UCSD-AML1 (cell line): ENCODE data around the gene UNC5C.

ENCODE experiments used
- DNase-seq: peaks from one replicate; lab custom pipeline; 2025; ENCODE audit not compliant: unreplicated experiment; lab: John Stamatoyannopoulos, UW

The UNC5C gene

DNA sequence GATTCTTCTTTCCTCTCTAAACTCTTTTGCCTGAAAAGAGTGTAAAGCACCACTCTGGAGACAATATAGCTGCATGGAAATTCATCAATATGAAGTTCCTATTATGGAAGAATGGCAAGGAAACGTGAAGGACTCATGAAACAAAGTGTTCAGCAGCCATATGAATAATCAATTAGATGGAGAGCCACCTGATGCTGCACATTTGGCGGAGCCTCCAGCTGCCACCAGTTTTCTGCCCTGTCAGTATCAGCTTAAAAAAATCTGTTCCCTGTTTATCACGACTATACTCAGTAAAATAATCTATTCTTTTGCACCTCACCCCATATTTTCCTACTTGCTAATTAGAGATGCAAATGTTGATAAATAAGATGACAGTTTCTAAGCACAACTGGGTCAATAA is 276.0 kb downstream of the UNC5C start:
- no peak for DNase-seq

DNA sequence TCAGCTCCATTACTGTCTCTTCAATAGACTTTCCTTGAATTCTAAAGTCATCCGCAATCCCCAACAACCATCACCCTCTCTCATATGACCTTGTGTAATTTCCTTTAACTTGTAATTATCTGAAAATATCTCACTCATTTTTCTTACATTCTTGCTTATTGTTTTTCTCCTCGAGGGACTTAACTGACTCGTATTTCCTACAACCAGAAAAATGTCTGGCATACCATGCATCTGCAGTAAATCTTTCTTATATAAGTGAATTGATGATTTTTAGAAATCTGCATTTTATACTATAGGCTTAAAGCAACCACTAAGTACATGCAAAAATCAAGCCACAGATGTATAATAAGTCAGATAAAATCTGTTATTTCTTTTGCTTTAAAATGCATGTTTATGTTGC is 276.7 kb downstream of the UNC5C start:
- no peak for DNase-seq

DNA sequence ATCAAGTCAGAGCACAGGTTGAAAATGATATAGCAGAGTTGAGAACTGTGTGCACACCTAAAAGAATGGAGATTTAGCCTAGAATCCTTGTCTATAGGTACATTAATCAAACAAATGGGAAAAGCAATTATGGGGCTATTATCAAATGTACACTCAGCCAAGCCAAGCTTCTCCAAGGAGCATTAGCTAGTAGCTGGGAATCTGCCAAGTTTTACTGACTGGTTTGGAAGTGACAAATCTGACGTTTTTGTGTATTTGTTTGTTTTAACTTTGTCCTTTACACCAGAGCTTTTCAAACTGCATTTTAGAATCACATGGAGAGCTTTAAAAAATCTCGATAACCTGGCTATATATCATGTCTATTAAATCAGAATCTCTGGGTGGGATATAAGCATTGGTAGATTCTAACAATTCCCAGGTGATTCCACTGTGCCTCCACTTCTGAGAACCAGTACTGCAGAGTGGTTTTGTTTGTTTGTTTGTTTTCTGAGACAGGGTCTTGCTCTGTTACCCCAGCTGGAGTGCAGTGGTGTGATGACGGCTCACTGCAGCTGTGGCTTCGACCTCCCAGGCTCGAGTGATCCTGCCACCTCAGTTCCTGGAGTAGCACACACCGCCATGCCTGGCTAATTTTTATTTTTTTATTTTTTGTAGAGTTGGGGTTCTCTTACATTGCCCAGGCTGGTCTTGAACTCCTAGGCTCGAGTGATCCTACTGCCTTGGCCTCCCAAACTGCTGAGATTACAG is 279.8 kb downstream of the UNC5C start:
- no peak for DNase-seq

DNA sequence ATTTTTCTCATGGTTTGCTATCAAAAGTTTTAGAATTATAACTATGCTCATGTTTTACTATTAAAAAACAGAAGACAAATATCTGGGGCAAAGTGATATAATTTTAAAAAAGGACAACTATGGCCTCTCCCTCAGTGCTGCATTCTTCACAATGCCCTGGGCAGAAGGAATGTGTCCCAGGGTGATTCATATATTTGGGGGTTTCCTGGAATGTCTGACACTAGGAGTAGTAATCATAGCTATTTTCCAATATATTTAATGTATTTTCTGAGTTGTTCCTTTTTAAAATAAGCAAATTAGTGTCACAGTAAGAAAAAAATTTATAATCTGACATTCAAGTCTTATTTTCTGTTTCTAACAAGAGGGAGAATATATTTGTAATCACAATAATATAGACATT is 281.7 kb downstream of the UNC5C start:
- no peak for DNase-seq

DNA sequence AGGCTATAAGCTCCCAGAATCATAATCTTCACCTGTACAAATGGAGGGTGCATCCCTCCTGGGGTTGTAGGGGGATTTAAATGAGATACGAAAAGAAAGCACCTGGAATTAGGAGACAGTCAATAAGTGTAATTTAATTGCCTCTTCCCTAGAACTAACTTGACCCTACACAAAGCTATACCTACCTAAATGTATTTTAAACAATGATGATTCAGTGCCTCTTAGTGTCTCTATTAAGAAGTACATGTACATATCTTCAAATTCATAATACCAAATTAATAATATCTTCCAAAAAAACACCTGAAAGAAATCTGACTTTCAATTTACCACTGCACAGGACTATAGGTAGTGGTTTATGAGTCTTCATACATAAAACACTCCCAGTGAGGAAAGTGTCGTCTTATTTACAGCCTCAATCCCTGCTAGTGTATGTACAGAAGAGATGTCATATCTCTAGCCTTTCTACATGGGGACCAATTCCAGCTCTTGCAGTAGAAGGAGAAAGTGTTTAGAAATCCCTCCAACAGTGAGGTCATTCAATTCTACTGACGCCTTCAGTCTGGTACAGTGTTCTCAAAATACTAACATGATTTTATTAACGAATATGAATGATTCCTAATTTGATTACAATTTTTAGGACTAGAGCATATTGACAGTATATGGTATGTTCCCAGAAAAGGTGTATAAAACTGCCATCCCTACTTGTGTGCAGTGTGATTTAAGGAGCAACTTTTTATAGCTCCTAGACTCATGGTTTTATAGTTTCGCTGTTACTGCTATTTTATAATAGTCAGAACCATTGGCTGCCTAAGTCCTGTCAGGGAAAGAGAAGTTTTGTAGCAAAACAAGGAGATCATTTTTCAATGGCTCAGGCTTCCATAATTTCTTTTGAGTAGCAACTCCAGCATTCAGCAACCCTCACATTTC is 282.7 kb downstream of the UNC5C start:
- DNase-seq, result no peak

DNA sequence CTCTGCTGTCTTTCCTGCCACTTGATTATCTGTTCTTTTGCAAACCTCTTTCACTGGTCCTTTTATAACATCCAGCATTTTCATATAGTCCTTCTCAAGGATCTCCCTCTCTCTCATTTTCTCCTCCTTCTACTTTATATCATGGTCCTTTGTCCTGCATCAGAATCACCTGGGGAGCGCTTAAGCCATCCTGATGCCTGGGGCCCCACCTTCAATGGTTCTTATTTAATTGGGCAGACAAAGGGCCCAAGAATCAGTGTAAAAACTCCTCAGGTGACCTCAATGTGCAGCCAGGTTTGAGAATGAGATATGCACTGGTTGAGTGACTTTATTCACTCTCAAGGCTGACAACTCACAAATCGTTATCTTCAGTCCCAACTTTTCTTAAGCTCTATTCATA is 283.9 kb downstream of the UNC5C start:
- DNase-seq, result no peak

DNA sequence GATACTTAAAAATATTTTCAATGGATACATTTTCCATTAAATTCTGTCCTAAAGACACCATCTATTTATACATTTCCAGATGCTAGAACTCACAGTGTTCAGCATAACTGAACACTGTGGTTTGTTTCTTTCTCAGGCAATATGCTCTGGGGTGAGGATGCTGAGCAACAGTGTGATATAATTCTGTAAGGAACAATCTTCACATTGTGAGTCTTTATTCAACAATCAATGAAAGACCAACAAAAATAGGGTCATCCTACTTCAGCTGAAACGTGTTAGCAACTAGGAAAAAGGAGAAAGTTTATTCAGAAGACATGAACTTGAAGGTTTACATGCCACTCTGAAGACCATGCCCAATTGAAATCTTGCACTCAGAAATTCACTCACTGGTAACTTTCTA is 284.8 kb downstream of the UNC5C start:
- DNase-seq, result no peak

DNA sequence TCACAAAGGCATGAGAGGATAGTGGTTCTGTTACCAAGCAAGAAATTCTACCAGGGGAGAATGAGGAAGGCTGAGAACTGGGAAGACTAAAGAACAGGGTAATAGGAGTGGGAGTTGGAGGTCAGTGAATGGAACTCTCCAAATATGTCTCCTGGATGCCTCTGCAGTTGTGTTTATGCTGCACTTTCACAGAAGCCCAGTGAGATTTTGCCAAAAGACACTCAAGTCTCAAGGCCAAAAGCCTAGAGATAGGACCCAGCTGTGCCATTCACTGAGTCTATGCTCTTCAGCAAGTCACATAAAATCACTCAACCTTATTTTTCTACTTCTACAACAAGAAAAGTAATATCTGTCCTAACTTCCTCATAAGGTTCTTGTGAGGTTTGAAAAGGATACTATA is 285.4 kb downstream of the UNC5C start:
- DNase-seq, result no peak

DNA sequence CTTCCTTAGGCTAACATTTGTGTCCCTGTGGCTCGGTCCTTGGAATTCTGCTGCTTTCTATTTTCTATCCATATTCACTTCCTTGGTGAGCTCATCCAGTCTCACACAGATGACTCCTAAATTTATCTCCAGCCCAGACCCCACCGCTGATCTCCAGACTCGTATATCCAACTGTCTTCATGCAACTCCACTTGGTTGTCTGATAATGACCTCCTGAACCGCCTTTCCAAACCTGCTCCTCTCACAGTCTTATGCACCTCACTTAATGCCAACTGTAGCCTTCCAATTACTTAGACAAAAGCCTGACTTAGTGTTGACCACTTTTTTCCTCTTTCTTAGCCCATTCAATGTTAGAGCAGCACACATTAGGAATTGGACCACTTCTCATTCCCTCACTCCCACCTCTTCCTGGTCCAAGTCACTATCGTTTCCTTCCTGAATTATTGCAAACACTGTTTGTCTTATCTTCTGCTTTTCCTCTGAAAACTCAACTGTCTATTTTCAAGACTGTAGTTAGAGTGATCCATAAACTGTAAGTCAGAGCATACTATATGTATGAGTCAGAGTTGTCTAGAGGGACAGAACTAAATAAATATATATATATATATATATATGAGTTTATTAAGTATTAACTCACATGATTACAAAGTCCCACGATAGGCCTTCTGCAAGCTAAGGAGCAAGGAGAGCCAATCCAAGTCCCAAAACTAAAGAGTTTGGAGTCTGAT is 292.5 kb downstream of the UNC5C start:
- DNase-seq, result no peak

DNA sequence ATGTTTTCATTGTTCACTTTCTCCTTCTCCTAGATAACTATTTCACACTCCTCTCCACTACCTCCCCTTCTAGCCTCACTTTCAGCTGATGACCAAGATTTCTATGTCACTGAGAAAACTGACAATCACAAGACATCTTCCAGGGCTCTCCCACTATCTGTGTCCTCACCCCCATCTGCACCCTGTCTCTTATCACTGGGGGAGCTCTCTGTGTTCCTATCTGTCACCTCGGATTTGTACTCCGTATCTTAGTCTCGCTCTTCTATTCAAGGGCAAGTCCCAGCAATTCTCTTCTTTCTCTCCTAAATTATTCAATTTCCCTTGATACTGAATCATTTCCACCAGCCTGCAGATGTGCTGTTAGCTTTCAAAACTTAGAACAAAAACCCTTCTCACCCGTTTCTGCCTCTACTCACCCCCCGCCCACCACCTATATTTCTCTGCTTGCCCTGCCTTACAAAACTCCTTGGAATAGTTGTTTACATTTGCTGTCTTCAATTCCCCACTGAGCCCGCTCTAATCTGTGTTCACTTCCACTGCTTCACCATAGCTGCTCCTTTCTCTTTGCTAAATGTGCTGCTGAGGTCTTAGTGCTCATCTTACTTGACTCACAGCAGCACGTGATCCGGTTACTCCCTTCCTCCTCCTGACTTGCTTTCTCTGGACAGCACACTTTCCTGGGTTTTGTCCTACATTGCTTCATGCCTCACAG is 293.2 kb downstream of the UNC5C start:
- DNase-seq, result no peak

DNA sequence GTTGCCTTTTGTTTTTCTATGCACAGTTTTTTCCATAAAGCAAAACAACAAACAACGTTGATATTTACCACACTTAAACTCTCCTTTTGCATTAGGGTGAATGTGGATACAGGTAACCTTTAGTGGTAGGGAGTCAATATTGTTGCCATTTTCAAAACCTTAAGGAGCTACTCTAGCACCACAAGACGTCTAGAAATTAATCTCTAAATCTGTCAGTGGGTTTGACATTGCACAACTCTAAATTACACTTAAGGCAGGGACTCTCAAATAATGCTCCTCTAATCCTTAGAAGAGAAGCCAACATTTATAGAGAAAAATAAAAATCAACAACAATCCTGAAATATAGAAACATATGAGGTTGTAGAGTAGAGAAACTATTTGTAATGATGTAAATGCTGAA is 297.2 kb downstream of the UNC5C start:
- DNase-seq, result no peak

DNA sequence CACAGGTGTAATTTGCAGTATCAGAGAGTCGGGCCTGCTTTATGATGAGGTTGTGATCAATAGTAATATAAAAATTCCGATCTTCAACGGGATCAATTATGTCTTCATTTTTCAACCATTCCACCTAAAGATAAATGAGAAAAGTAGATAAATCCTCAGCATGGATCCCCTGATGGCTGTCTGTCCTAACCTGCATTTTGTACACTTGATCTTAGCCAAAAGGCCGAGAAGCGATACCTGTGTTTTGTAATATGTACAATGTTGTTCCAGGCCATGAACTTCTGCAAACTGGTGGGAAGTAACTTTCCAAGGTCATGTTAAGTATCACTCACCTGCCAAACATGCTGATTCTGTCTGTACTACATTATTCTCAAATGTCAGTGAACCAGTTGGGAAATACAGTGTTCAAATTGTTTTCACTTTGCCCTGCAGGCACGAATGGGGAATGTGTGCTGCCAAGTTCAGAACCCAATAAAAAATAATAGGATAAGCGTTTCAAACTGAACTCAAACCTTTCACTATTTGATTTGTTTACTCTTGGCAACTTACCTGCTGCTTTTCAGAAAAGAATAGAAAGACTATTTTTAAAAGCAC is 298.1 kb downstream of the UNC5C start:
- DNase-seq, result no peak

DNA sequence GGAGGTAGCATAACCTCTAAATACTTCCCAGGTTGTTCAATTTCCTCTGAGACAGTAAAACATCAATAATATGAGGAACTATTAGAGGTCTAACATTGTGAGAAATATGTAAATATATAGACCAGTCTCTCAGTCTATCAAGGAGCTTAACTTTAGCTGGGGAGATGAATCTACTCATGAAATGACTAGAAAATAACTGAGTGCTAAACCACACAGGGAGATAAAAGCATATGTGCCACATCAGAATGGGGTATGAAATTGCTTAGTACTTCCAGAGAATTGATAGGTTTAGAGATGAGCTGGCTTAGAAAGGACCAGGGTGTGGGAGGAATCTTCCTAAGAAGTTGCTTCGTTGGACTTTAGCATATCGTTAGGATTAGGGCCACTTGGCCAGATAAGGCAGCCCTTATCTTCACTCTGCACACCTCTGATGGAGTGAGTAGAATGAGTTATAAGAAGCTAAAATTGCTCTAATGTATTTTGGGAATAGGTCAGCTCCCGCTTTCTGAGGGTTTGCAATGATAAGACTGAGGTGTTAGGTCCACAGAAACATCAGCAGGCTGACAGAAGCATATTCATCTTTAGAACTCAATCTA is 299.2 kb downstream of the UNC5C start:
- DNase-seq, result no peak

DNA sequence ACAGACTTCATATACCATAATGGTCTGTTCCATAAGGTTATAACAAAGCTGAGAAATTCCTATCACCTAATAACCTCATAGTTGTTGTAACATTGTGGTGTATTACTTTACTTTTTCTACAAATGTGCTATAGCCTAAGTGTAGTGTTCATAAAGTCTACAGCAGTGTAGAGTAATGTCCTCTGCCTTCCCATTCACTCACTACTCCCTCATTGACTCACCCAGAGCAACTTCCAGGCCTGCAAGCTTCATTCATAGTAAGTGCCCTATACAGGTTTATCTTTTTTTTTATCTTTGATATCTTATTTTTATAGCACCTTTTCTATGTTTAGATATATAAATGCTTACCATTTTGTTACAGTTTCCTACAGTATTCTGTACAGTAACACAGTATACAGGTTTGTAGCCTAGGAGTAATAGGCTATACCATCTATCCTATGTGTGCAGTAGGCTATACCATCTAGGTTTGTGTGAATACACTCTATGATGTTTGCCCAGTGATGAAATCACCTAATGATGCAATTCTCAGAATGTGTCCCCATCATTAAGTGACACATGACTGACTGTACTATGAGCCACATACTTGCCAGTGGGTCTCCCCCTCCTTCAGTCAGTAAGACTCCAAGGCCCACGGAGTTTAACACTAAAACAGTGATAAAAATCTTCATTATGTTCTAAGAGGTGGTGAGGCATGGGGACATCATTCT is 299.9 kb downstream of the UNC5C start:
- no peak for DNase-seq

DNA sequence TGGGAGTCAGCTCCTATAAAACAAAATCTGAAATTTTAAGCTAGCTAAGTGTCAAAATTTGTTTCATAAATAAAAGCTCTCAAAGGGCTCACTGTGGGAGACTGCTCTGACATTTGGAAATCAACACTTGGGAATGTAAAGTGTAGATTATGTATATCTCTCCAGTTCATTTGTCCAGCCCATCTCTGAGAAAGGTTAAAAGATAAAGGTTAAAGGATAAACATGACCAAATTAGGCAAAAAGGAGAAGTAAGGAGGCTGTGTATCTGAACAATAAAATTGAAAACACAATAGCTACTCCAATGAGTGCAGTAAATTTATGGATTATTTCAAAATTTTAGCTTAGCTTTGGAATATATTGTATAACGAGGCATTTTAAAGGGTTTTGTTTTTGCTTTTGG is 304.9 kb downstream of the UNC5C start:
- DNase-seq, result no peak

DNA sequence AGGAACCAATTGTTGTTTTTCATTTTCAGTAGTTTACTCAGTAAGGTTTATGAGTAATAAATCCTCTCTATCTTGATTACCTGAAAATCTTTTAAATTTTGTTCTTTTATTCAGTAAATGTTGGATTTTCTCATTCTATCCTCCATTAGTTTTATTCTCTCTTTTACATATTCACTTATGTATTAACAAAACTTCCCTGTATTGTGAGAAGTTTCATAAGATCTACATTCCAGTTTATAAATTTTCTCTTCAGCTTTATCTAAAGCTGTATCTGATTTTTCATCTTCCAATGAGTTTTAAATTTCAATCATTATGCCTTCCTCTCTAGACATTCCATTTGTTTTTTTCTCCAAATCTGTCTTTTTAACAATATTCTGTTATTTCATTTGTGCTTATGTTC is 310.2 kb downstream of the UNC5C start:
- DNase-seq, result no peak

DNA sequence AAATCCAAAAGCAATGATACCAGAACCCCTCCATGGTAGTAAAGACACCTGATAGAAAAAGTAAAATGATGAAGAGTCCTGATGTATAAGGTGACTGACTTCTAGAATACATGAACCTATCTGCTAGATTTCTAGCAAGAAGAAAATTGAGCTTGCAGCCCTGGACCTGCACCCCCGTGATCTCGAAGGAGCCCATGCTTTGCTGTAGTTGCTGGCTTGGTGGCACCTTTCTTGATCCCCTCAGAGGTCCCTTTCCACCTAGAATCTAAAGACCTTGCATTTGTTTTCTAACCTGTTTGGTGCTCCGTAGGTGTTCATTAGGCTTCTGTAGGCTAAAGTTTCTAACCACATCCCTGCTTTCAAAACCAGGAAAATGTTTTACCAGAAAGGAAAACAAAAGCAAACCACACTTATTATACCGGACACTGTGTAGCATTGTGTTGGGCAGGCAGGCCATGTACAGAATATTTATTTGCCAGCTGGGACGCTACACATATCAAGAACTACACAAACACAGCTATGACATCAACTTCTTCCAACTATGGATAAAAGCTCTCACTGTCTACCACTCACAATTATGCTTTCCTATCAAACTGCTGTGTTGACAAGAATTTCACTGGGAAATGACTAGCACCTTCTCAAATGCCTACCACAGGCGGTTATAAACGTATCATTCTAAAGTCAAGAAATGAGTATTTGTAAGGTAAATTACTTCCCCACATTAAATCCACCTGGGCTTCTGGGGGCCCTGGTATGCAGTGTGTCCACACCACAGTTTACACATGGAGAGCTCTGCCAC is 316.2 kb downstream of the UNC5C start:
- no peak for DNase-seq

DNA sequence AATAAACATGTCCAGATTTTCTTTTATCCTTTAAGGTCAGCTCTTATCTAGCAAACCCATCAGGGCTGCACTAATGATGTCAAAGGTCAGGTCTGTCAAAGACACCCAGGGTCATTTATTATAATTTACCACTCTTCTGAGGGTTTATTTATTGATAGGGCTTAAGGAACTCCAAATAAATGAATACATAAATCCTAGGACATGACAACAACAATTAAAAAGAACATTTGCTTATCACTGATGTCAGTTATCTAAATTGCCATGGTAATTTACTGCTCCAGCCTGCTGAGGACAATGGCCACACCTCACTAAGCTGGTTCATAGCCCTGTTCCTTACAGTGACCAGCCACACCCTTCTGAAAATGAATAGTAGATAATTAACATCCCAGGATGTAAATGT is 317.1 kb downstream of the UNC5C start:
- DNase-seq, result no peak

DNA sequence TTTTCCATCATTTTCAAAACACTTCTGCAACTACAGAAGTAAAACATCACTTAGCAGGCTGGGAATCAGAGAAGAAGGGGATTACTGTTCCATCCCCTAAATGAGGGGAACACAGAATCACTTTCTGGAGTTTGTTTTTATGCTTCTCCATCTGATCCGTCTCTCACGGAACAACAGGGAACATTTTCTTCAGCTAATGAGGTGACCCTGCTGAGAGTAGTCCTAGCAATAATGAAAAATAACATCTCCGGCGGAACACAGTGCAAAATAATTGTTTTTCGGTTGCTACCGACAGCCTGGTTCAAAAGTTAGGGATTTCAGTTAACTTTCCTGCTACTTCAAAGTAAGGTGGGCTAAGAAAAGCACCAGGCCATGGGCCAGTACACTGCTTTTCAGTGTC is 322.9 kb downstream of the UNC5C start:
- DNase-seq, result no peak
